Activated T-helper 1 cell treated with Interleukin-2 at 50 U/mL for 16 hours (primary cell): Measurements from ENCODE around the gene KLHDC2.
"Not testable (repeated sequence)": the region's sequence is repeated elsewhere in the genome, so short reads cannot be mapped to it uniquely, and the experiment has no call there.

Source experiments
- DNase-seq: peaks from one replicate; pipeline ENCODE4 v3.0.0-alpha.2; 2020; ENCODE audit warnings: low read depth

Gene KLHDC2

GRCh38 chr14:49778421-49778820 is 10.5 kb downstream of the KLHDC2 start:
- DNase-seq = no peak

DNA sequence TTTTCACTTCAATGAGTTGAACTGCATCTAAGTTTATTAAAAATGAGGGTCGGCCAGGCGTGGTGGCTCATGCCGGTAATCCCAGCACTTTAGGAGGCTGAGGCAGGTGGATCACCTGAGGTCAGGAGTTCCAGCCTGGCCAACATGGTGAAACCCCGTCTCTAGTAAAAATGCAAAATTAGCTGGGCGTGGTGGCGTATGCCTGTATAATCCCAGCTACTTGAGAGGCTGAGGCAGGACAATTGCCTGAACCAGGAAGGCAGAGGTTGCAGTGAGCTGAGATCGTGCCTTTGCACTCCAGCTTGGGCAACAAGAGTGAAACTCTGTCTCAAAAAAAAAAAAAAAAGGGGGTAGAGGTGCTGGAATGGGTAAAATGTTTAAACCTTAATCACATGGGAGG is 13.1 kb downstream of the KLHDC2 start:
- DNase-seq = not testable (repeated sequence)

GRCh38 chr14:49783394-49784014 is 15.6 kb downstream of the KLHDC2 start:
- no peak for DNase-seq

- no peak for DNase-seq
Measured at GRCh38 chr14:49786315-49786714, 18.4 kb downstream of the KLHDC2 start.

DNA sequence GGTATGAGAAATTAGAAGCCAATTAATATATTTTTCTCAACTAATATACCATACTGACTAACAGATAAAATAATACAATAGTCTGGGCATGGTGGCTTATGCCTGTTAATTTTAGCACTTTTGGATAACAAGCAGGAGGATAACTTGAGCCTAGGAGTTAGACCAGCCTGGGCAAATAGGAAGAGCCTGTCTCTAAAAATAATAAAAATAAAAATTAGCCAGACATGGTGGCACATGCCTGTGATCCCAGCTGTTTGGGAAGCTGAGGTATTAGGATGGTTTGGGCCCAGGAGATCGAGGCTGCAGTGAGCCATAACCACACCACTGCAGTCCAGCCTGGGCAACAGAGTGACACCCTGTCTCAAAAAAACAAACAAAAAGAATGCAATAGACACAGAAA is 24.7 kb downstream of the KLHDC2 start:
- no peak for DNase-seq

- DNase-seq = no peak
Measured at GRCh38 chr14:49796025-49796424, 28.1 kb downstream of the KLHDC2 start.

GRCh38 chr14:49808780-49809179 is 40.8 kb downstream of the KLHDC2 start:
- DNase-seq = no peak

DNA sequence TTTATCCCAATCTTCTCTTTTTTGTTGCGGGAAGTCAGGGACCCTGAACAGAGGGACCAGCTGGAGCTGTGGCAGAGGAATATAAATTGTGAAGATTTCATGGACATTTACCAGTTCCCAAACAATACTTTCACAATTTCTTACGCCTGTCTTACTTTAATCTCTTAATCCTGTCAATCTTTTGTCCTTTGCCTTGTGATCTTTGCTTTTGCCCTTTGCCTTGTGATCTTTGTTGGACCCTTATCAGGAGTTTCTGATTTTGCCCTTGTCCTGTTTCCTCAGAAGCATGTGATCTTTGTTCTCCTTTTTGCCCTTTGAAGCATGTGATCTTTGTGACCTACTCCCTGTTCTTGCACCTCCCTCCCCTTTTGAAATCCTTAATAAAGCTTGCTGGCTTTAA is 48.2 kb downstream of the KLHDC2 start:
- not testable (repeated sequence) for DNase-seq

DNA sequence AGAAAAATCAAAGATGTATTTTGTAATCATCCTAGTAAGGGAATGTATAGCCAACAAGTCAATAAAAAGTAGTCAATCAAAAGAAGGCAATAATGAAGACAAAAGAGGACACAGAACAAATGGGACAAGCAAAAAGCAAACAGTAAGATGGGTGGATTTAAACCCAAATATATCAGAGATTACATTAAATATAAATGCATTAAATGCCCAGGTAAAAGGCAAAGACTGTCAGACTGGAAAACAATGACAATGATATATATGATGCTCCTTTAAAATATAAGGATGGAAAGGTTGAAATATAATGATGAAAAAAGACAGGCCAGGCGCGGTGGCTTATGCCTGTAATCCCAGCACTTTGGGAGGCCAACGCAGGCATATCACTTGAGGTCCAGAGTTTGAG is 48.9 kb downstream of the KLHDC2 start:
- no peak for DNase-seq

GRCh38 chr14:49820176-49820575 is 52.2 kb downstream of the KLHDC2 start:
- no peak for DNase-seq

GRCh38 chr14:49828640-49829039 is 60.7 kb downstream of the KLHDC2 start:
- no peak for DNase-seq
